AG04450 (cell line): ENCODE measurements around the gene CDH4. TPM values are rescaled to one million over a fixed set of nuclear protein-coding genes. Genes with fewer than 3 reads are reported as not detected.

Experiments
- CTCF ChIA-PET: fragments of 300-600, 350-600 bp; formaldehyde crosslinking; extraction: SDS; loops from one replicate; lab custom pipeline; 2022; ENCODE audit warnings: antibody characterized with exemption, inconsistent platforms; lab: Charles Lee
- POLR2A ChIA-PET: fragments of 350-600 bp; formaldehyde crosslinking; extraction: SDS; loops from one replicate; lab custom pipeline; 2021; ENCODE audit warnings: antibody characterized with exemption, inconsistent platforms; lab: Yijun Ruan, JAX
- DNase-seq: peaks from one replicate; pipeline ENCODE4 v3.0.0-alpha.2; 2011; ENCODE audit warnings: low read depth, low spot score
- H3K27ac ChIP-seq: one replicate; pipeline ENCODE4 v1.5.1; 2012; ENCODE audit warnings: low read depth, low read length, control low read depth
- H3K27me3 ChIP-seq: one replicate; pipeline ENCODE4 v1.6.0; 2012; ENCODE audit warnings: low read length; ENCODE audit not compliant: control insufficient read depth, insufficient read depth
- H3K4me3 ChIP-seq: 2 replicates; pipeline ENCODE4 v1.5.1; 2011; ENCODE audit warnings: mild to moderate bottlenecking, low read depth, low read length, control low read depth
- H3K9me3 ChIP-seq: 2 replicates; pipeline ENCODE4 v1.5.1; 2012; ENCODE audit warnings: low read length; ENCODE audit not compliant: control insufficient read depth, insufficient read depth
- polyA plus RNA-seq: library from polyadenylated mRNA; depleted of rRNA; stranded (reverse); fragments of >200 nt; gene quantifications from 2 replicates; pipeline ENCODE4 v1.2.3, GENCODE V29; 2011
- TF ChIP-seq, protein P1 (sequence below): IDR thresholded peaks from 2 replicates; pipeline ENCODE4 v1.5.1; 2011; ENCODE audit warnings: low read depth, low read length, control low read depth, inconsistent platforms

The CDH4 gene
- polyA plus RNA-seq, 1 experiment, result 1.6 TPM

GRCh38 chr20:61817575-61817974 lies 565.5 kb downstream of the CDH4 start:
- POLR2A ChIA-PET, result no interaction called here
- Histone ChIP-seq H3K27ac (no peak overlapping the region), H3K9me3 (no peaks in the 10 kb centered on the region), H3K27me3 (no peaks in the 10 kb centered on the region), H3K4me3 (no peak overlapping the region)
- DNase-seq, result no peak
- TF ChIP-seq, protein P1, sequence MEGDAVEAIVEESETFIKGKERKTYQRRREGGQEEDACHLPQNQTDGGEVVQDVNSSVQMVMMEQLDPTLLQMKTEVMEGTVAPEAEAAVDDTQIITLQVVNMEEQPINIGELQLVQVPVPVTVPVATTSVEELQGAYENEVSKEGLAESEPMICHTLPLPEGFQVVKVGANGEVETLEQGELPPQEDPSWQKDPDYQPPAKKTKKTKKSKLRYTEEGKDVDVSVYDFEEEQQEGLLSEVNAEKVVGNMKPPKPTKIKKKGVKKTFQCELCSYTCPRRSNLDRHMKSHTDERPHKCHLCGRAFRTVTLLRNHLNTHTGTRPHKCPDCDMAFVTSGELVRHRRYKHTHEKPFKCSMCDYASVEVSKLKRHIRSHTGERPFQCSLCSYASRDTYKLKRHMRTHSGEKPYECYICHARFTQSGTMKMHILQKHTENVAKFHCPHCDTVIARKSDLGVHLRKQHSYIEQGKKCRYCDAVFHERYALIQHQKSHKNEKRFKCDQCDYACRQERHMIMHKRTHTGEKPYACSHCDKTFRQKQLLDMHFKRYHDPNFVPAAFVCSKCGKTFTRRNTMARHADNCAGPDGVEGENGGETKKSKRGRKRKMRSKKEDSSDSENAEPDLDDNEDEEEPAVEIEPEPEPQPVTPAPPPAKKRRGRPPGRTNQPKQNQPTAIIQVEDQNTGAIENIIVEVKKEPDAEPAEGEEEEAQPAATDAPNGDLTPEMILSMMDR, result no peak
- CTCF ChIA-PET, result no interaction called here

DNA sequence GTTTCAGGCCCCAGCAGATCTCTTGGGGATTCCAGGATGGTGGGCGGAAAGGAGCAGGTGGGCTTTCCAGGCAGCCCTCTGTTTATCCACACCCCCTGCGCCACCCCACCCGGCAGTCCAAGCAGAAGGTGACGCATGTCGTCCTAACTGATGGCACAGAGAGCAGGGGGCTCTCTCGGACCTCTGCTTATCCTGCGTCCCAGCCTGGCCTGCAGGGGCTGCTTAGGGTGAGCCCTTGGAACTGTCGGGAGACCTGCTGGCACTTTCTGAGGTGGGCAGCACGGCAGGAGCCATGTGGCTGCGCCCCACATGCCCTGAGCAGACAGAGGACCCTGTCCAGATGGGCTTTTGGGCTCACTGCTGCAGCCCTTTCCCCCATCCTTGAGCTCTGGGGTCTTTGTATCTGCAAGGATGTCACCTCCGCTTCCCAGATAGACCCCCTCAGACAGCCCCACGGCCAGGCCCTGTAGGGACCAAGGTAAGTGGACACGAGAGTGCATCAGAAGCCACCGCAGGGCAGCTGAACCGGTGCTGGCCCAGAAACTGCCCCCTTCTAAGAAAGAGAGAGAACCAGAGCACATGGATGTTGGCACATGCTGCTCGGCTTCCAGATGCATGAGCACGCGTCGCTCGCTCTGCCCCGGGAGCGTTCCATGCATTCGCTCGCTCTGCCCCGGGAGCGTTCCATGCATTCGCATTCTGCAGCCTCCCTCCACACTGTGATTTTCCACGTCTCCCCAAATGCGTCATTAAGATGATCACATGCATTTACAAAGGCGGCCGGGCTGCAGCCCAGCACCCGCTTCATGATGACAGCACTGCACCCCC lies 566.9 kb downstream of the CDH4 start:
- H3K27me3 ChIP-seq, result no peaks in the 10 kb centered on the region
- no peak overlapping the region for H3K27ac ChIP-seq
- TF ChIP-seq, protein P1, result no peak
- no peaks in the 10 kb centered on the region for H3K9me3 ChIP-seq
- POLR2A ChIA-PET, result no interaction called here
- CTCF ChIA-PET, result no interaction called here
- DNase-seq, result no peak
- H3K4me3 ChIP-seq, result no peak overlapping the region

- Histone ChIP-seq H3K9me3 (no peaks in the 10 kb centered on the region), H3K27ac (no peak overlapping the region), H3K4me3 (no peak overlapping the region), H3K27me3 (no peaks in the 10 kb centered on the region)
- TF ChIP-seq, protein P1, result no peak
- CTCF ChIA-PET, result no interaction called here
- POLR2A ChIA-PET, result no interaction called here
- no peak for DNase-seq
Observed at GRCh38 chr20:61819574-61819846, 567.4 kb downstream of the CDH4 start.

GRCh38 chr20:61819921-61820825 lies 568.1 kb downstream of the CDH4 start:
- H3K9me3 ChIP-seq, result no peaks in the 10 kb centered on the region
- H3K4me3 ChIP-seq, result no peak overlapping the region
- H3K27ac ChIP-seq, result no peak overlapping the region
- ChIA-PET CTCF (no interaction called here), POLR2A (no interaction called here)
- H3K27me3 ChIP-seq, result no peaks in the 10 kb centered on the region
- no peak for DNase-seq
- TF ChIP-seq, protein P1, result no peak

GRCh38 chr20:61821735-61822134 lies 569.7 kb downstream of the CDH4 start:
- H3K27me3 ChIP-seq, result no peaks in the 10 kb centered on the region
- ChIA-PET CTCF (no interaction called here), POLR2A (no interaction called here)
- TF ChIP-seq, protein P1, result no peak
- no peak overlapping the region for H3K4me3 ChIP-seq
- 0 out of 2 replicates have a peak, but pooled peaks cover 5% of the 10 kb centered on the region for H3K9me3 ChIP-seq
- no peak for DNase-seq
- no peak overlapping the region for H3K27ac ChIP-seq
